Hindlimb muscle (tissue), 1 donor: Measurements from ENCODE around the gene PLEKHA5. TPM values are rescaled to one million over a fixed set of nuclear protein-coding genes. Genes with fewer than 3 reads are reported as not detected.

ENCODE experiments used
- DNase-seq: peaks from one replicate; pipeline ENCODE4 v3.0.0-alpha.2; 2013
- polyA plus RNA-seq: library from polyadenylated mRNA; unstranded; fragments of 120-200 nt; gene quantifications from one replicate; pipeline ENCODE4 v1.2.1, GENCODE V29; 2013; ENCODE audit not compliant: insufficient read length

The PLEKHA5 gene
- polyA plus RNA-seq, 1 donor, result 15.1 TPM

GRCh38 chr12:19234981-19235871 lies 105.7 kb downstream of the PLEKHA5 start:
- DNase-seq, result no peak

- DNase-seq, result no peak
These were observed 107.1 kb downstream of the PLEKHA5 start for GRCh38 chr12:19236656-19237055.

DNA sequence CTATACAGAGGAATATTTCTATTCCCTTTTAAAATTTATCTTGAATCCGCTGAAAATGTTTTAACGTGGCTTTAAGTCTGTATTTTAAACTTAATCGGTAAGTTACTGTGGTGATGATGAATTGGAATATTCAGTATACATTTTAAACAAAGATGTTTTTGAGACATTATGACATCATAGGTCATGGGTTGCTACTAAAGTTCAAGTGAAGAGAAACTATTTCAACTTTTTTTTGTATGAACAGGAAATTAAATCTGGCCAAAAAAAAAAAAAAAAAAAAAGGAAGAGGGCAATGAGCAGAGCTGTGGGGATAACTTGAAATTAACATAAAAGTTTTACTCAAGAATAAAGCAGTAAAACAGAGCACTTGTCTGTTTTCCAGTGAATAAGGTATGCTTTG lies 109.0 kb downstream of the PLEKHA5 start:
- no peak for DNase-seq

- no peak for DNase-seq
These were observed 109.6 kb downstream of the PLEKHA5 start for GRCh38 chr12:19239102-19239501.

DNA sequence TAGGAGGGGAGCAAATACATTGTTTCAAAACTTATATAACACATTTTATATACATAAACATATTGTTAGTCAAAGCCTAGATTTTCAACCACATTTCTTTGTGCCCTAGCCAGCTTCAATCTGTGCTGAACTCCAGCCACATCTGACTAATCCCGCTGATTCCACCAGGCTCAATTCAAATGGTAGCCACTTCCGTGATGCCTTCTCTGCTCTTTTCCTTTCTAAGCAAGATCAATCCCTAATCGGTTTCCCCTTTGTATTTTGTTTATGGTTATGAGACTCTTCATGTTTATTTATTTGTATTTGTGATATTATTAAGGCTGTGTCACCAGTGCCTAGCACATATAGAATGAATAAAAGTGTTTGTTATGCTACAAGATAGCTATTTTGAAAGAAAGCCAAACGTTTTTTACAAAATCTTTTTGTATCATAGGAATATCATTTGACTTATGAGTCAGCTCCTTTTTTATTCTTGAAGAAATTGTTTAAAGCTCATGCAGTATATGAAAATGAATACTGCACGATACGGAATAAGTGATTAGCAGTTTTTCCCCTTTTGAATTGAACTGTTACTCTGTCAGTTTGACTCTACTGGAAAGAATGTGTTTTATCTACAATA lies 110.2 kb downstream of the PLEKHA5 start:
- no peak for DNase-seq

GRCh38 chr12:19242581-19242980 lies 113.0 kb downstream of the PLEKHA5 start:
- no peak for DNase-seq

- no peak for DNase-seq
These were observed 114.0 kb downstream of the PLEKHA5 start for GRCh38 chr12:19243551-19243950.

DNA sequence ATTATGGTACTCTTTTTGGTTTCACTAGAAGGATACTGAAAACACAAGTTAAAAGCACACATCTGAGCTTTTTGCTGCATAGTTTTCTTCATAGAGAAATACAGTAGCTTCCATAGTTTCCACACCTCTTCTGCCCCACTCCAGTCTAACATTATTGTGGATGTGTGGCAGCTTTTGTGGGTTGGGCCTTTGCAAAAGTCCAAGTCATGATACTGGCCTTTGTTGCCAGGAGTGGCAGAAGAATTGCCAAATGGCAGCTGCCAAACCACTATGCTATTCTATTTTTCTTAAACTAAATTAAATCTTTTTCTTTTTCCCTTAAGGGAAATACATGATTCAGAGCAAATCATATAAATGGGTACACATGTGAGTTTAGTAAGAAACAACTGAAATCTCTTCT lies 114.8 kb downstream of the PLEKHA5 start:
- no peak for DNase-seq

DNA sequence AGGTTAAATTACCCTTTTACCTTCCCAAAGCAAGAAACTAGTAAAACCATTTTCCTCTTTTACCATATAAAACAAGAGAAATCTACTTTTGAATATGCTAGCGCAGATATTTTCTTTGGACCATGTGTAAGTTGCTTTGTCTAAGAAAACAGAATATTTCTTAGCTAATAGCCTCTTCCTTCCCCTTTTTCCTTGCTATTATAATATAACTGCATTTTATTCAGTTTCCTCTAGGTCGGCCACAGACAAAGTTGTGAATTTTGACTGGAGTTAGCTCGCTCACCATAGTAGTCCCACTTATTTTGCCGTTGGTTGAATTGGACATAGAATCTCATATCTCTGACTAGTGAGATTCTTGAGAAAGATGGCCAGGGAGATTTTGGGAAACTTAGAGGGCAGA lies 115.6 kb downstream of the PLEKHA5 start:
- DNase-seq, result no peak

GRCh38 chr12:19245666-19246065 lies 116.1 kb downstream of the PLEKHA5 start:
- DNase-seq, result no peak

GRCh38 chr12:19246933-19247332 lies 117.4 kb downstream of the PLEKHA5 start:
- no peak for DNase-seq

GRCh38 chr12:19248929-19249602 lies 119.5 kb downstream of the PLEKHA5 start:
- no peak for DNase-seq

- no peak for DNase-seq
These were observed 122.1 kb downstream of the PLEKHA5 start for GRCh38 chr12:19251481-19252132.

- DNase-seq, result no peak
These were observed 130.6 kb downstream of the PLEKHA5 start for GRCh38 chr12:19260135-19260534.

DNA sequence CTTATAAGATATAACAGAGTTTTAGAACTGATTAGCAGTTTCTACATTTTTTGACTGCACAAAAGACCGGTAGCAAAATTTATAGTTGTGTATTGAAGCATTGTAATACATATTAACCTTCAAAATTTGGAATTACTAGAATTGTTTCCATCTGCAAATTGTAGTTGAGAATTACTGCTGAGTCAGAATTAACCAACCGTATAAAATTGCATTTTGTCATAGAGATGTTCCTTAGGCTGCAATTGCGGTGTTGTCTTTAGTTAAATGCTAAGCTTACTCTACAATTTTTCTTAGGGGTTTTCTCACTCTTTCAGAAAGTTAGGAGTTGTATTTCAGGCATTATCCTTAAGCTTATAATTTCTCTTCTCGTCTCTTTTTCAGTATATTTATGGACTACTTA lies 132.2 kb downstream of the PLEKHA5 start:
- no peak for DNase-seq

GRCh38 chr12:19263672-19264071 lies 134.1 kb downstream of the PLEKHA5 start:
- no peak for DNase-seq

DNA sequence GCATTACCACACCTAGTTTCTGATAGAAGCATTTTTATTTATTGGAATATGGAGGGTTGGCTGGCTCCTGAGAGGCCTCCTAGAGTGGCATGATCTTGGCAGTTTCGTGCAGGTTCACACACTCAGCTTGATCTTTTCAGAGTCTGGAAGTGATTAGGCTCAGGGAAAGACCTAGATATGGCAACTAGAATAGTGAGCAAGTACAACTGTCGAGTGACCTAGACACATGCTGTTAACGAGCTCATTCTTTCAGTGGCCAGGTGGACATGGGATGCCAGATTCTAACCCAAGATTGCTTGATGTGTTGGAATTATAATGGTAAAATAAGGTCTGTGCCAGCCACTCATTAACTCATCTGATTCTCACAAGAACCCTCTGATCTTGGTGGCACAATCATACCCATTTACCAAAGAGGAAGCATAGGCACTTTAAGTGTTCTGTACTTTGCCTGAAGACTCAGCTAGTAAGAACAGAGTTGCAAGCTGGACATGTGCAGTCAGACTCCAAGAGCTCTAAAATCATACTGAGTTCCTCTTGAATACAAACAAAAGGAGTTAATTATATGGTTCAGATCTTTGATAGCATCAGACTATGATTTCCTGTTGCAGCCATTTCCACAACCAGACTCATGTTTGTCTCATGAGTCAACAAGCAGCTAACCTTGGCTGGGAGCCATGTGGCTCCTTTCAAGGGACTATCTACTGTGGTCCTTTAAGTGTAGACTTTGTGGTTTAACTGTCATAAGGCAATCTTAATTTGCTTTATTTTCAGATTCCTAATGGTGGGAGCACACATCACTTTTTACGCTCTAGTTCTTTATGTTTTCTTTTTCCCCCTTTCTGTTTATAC lies 144.2 kb downstream of the PLEKHA5 start:
- no peak for DNase-seq

GRCh38 chr12:19276767-19277166 lies 147.2 kb downstream of the PLEKHA5 start:
- DNase-seq, result no peak

GRCh38 chr12:19277711-19278110 lies 148.2 kb downstream of the PLEKHA5 start:
- DNase-seq, result no peak

- no peak for DNase-seq
These were observed 148.9 kb downstream of the PLEKHA5 start for GRCh38 chr12:19278407-19278806.

DNA sequence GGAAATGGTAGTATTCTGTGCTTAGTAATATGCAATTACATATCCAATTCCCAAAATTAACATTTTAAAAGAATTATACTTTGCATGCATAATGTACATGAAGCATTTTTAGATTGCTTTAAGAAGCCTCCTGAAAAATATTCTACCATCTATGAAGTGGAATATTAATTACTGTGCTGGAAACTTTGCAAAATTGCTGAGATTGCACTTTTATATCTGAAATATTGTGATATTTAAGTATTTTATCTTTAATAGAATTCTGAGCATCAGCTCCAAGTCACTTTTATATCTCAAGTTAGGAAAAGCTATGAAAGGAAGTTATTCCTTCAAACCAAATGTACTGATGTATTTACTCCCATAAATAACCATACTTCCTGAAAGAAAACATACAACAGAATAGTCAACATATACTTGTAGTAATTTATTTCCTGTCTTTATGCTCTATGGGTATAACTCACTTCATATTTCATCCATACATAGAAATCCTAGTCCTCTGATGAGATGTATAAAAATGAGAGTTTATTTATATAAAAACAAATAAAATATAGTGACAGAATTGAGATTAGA lies 152.7 kb downstream of the PLEKHA5 start:
- no peak for DNase-seq

DNA sequence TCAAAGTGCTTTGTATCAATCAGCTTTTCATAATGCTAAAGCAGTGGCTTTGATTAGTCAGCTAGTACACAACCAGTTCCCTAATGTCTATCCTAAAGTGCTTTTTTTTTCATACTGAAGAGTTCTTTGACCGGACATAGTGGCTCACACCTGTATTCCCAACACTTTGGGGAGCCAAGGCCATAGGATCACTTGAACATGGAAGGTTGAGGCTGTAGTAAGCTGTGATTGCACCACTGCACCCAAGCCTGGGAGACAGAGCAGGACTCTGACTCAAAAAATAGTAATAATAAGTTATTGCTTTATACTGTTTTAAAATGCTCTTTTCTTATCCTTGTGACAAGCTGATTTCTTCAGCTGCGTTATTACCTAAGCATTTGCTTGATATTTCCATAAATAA lies 155.1 kb downstream of the PLEKHA5 start:
- no peak for DNase-seq
